ENCODE measurements around the gene CDT1. TPM values are rescaled to one million over a fixed set of nuclear protein-coding genes. Genes with fewer than 3 reads are reported as not detected.

CDT1 gene
- total and polyA plus RNA-seq, 12 donors: 0.29 to 5.7 (median 1.6) TPM; not detected in 1

GRCh38 chr16:88772871-88773811, 30.4 kb upstream of the CDT1 start:
- Histone ChIP-seq H3K4me1 (replicated peaks in 1 of 2) (peaks cover 18 to 43% of the 10 kb centered on the region in 2 donors), H3K4me3 (no peak overlapping the region), H3K27ac (peak overlapping the region in 3 of 5 donors; percentile 49 to 81 (median 75)), H3K27me3 (no peaks in the 10 kb centered on the region), H3K9me3 (replicated peaks in 1 of 3) (no peaks in the 10 kb centered on the region), H3K36me3 (replicated peaks in 1 of 2) (no peaks in the 10 kb centered on the region)
- intact Hi-C loops (cut with DNase I): no loop called here
- 55 to 82% (median 65%) methylated on average over 2 to 29 of the region's 29 CpGs for WGBS, 4 donors
- DNase-seq: peak in 6 of 7 donors; percentile 42 to 79 (median 52)
- no peak for TF ChIP-seq POLR2A (IDR thresholded peaks at IDR 0.05)
- TF ChIP-seq, protein P1, sequence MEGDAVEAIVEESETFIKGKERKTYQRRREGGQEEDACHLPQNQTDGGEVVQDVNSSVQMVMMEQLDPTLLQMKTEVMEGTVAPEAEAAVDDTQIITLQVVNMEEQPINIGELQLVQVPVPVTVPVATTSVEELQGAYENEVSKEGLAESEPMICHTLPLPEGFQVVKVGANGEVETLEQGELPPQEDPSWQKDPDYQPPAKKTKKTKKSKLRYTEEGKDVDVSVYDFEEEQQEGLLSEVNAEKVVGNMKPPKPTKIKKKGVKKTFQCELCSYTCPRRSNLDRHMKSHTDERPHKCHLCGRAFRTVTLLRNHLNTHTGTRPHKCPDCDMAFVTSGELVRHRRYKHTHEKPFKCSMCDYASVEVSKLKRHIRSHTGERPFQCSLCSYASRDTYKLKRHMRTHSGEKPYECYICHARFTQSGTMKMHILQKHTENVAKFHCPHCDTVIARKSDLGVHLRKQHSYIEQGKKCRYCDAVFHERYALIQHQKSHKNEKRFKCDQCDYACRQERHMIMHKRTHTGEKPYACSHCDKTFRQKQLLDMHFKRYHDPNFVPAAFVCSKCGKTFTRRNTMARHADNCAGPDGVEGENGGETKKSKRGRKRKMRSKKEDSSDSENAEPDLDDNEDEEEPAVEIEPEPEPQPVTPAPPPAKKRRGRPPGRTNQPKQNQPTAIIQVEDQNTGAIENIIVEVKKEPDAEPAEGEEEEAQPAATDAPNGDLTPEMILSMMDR (IDR thresholded peaks at IDR 0.05): no peak

GRCh38 chr16:88773812-88774291, 29.7 kb upstream of the CDT1 start:
- peak overlapping the region in 2 of 5 donors; percentile 75 to 81 for H3K27ac ChIP-seq
- peaks cover 18 to 42% of the 10 kb centered on the region in 2 donors for H3K4me1 ChIP-seq (replicated peaks in 1 of 2)
- peak in 5 of 7 donors; percentile 52 to 70 (median 66) for DNase-seq
- no peaks in the 10 kb centered on the region for H3K36me3 ChIP-seq (replicated peaks in 1 of 2)
- H3K27me3 ChIP-seq: no peaks in the 10 kb centered on the region
- no peak for TF ChIP-seq POLR2A (IDR thresholded peaks at IDR 0.05)
- TF ChIP-seq, protein P1 (IDR thresholded peaks at IDR 0.05): no peak
- no peaks in the 10 kb centered on the region for H3K9me3 ChIP-seq (replicated peaks in 1 of 3)
- WGBS, 4 donors: 20 to 56% (median 48%) methylated on average over 7 to 12 of the region's 12 CpGs; no CpG with 5 or more reads in 1 of the 4 donors
- no peak overlapping the region for H3K4me3 ChIP-seq
- intact Hi-C loops (cut with DNase I): no loop called here

DNA sequence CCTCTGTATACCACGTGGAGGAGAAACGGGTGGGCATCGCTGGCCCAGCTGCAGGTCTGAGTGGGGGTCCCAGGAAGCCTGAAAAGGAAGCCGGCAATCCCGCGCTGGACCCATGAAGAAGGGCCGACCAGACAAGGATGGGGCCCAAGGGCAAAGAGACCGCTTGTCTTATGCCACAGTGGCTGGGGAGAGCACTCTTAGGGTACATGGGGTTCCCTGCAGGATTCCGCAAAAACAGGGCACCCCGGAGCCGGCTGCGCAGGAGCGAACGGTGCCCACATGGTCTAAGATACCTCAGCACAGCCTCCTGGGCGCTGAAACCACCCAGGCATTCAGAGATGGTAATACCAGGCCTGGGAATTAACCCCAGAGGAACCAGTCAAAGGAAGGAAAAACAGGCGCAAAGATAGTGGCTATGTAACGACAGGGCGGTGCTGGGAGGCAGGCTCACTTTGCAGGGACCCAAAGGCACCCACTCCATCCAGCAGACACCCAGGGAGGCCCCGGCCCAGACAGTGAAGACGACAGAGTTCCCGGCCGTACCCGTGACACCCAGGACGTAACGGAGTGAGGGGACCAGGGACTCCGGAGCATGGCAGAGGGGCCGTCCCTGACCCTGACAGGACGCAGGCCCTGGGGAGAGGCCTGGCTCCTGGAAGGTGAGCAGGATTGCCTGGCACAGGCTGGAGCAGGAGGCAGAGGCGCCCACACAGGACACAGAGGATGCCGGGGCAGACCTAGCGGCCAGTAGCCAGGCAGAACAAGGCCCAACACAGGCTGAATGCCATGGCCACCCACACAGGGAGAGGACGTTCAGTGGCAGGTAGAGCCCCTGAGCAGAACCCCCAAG, 28.8 kb upstream of the CDT1 start:
- DNase-seq: no peak
- no peaks in the 10 kb centered on the region for H3K9me3 ChIP-seq (replicated peaks in 1 of 3)
- peaks cover 18 to 41% of the 10 kb centered on the region in 2 donors for H3K4me1 ChIP-seq (replicated peaks in 1 of 2)
- intact Hi-C loops (cut with DNase I): no loop called here
- no peaks in the 10 kb centered on the region for H3K36me3 ChIP-seq (replicated peaks in 1 of 2)
- TF ChIP-seq, protein P1 (IDR thresholded peaks at IDR 0.05): no peak
- TF ChIP-seq POLR2A (IDR thresholded peaks at IDR 0.05): no peak
- no peaks in the 10 kb centered on the region for H3K27me3 ChIP-seq
- H3K4me3 ChIP-seq: no peak overlapping the region
- 90 to 95% (median 92%) methylated on average over 26 to 32 of the region's 32 CpGs for WGBS, 4 donors
- no peak overlapping the region for H3K27ac ChIP-seq

GRCh38 chr16:88775825-88776224, 27.8 kb upstream of the CDT1 start:
- H3K27ac ChIP-seq: no peak overlapping the region
- TF ChIP-seq, protein P1 (IDR thresholded peaks at IDR 0.05): no peak
- TF ChIP-seq POLR2A (IDR thresholded peaks at IDR 0.05): no peak
- H3K9me3 ChIP-seq (replicated peaks in 1 of 3): no peaks in the 10 kb centered on the region
- DNase-seq: no peak
- H3K4me1 ChIP-seq (replicated peaks in 1 of 2): peaks cover 14 to 40% of the 10 kb centered on the region in 2 donors
- intact Hi-C loops (cut with DNase I): no loop called here
- H3K4me3 ChIP-seq: no peak overlapping the region
- no peaks in the 10 kb centered on the region for H3K36me3 ChIP-seq (replicated peaks in 1 of 2)
- 88 to 93% (median 92%) methylated on average over 11 to 18 of the region's 18 CpGs for WGBS, 4 donors
- no peaks in the 10 kb centered on the region for H3K27me3 ChIP-seq
